IPS DF 6.9 (cell line): Measurements from ENCODE around the gene DCD.

Experiments
- DNase-seq: peaks from one replicate; pipeline ENCODE4 v3.0.0-alpha.2; 2013; ENCODE audit warnings: low read depth, low spot score
- H3K27ac ChIP-seq: one replicate; pipeline ENCODE4 v1.5.1; 2013; ENCODE audit warnings: low read length, control low read depth
- H3K27me3 ChIP-seq: 2 replicates; pipeline ENCODE4 v1.6.1; 2013; ENCODE audit warnings: mild to moderate bottlenecking, low read length; ENCODE audit not compliant: control insufficient read depth, insufficient read depth
- H3K36me3 ChIP-seq: 2 replicates; pipeline ENCODE4 v1.6.1; 2013; ENCODE audit warnings: low read length; ENCODE audit not compliant: control insufficient read depth, insufficient read depth
- H3K4me1 ChIP-seq: 2 replicates; pipeline ENCODE4 v1.6.1; 2013; ENCODE audit warnings: low read length; ENCODE audit not compliant: control insufficient read depth, insufficient read depth
- H3K4me3 ChIP-seq: 2 replicates; pipeline ENCODE4 v1.5.1; 2013; ENCODE audit warnings: mild to moderate bottlenecking, low read length
- H3K9me3 ChIP-seq: 2 replicates; pipeline ENCODE4 v1.6.1; 2013; ENCODE audit warnings: low read length, inconsistent platforms; ENCODE audit not compliant: control insufficient read depth, insufficient read depth
- WGBS: extraction: QIAGEN DNeasy Blood & Tissue Kit; methylation state at CpG from one replicate; pipeline ENCODE4 v1.1.7; 2013; ENCODE audit warnings: mixed read lengths, missing lambda C conversion rate; ENCODE audit not compliant: insufficient read length, insufficient coverage; 5-methylcytosine and 5-hydroxymethylcytosine counted together

The DCD gene

DNA sequence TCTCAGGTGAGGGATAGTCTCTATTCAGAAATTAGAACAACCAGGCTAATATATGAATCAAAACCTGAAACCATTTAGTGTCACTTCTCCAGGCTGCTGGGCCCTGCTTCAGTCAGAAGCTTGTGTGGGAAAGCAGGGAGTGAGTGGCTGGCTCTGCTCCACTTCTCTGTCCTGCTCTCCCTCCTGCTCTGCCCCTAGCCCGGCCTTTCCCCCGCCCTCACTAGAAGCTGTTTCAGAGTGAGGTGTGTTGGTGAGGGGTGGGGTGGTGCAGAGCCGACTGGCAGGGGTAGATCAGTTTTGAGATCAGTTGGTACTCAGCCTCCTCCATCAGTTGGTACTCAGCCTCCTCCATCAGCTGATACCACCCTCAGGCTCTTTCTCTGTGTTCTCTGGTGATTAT, 52.7 kb downstream of the DCD start:
- Histone ChIP-seq H3K4me1 (peaks cover 3% of the 10 kb centered on the region; the same call in 1 of the 2 replicates), H3K27me3 (peaks cover 2% of the 10 kb centered on the region; the same call in 1 of the 2 replicates), H3K4me3 (no peak overlapping the region), H3K27ac (no peak overlapping the region), H3K36me3 (no peaks in the 10 kb centered on the region), H3K9me3 (no peaks in the 10 kb centered on the region)
- DNase-seq = no peak
- WGBS = no CpG with 5 or more reads among the region's 3 CpGs
